Adrenal gland (tissue), 12 donors: ENCODE data around the gene PRELID1. TPM values are rescaled to one million over a fixed set of nuclear protein-coding genes. Genes with fewer than 3 reads are reported as not detected.

Experiments used
- DNase-seq, 7 donors: peaks; one replicate each; pipeline ENCODE4 v3.0.0-alpha.2; 2019 to 2020
- H3K27ac ChIP-seq, 5 donors: fragments of 200-600 bp; sonication (generic) in 4 of 5; 1 replicate in 3 of 5; 2 replicates in 2 of 5; pipeline versions ENCODE4 v1.5.1 to v1.8.0; 2016 to 2020; ENCODE audit warnings: mild to moderate bottlenecking in 1 of 5
- H3K27me3 ChIP-seq: fragments of 200-600 bp; 2 replicates; pipeline ENCODE4 v1.8.0; 2021
- H3K36me3 ChIP-seq, 2 donors: fragments of 200-600 bp; replicated peaks in 1 of 2; 1 replicate in 1 of 2; 2 replicates in 1 of 2; pipeline versions ENCODE4 v1.5.1 to v1.8.0; 2018 to 2022
- H3K4me1 ChIP-seq, 2 donors: fragments of 200-600 bp; replicated peaks in 1 of 2; 1 replicate in 1 of 2; 2 replicates in 1 of 2; pipeline versions ENCODE4 v1.5.1 to v1.8.0; 2018 to 2021
- H3K4me3 ChIP-seq, 4 donors: fragments of 200-600 bp; sonication (generic) in 3 of 4; one replicate each; pipeline ENCODE4 v1.5.1; 2016 to 2018
- H3K9me3 ChIP-seq, 3 donors: fragments of 200-600 bp; sonication (generic) in 1 of 3; replicated peaks in 1 of 3; 1 replicate in 2 of 3; 2 replicates in 1 of 3; pipeline versions ENCODE4 v1.5.1 to v1.8.0; 2016 to 2021
- POLR2A ChIP-seq, 2 donors: fragments of 450-650 bp; IDR thresholded peaks; one replicate each; pipeline ENCODE4 v1.6.1; 2017; ENCODE audit warnings: antibody characterized with exemption in 2 of 2, mild to moderate bottlenecking in 2 of 2, moderate library complexity in 1 of 2
- WGBS, 4 donors: extraction: QIAGEN DNeasy Blood & Tissue Kit in 2 of 4; methylation state at CpG; one replicate each; pipeline versions ENCODE4 v1.1.5 to v1.1.7; 2013 to 2017; 5-methylcytosine and 5-hydroxymethylcytosine counted together
- intact Hi-C, 2 donors: fragments of 100-400 bp; cut with DNase I; formaldehyde crosslinking; loops; one replicate each; pipeline versions ENCODE4 v1.14.1 to v1.15.0; 2022 to 2023
- polyA plus RNA-seq, 3 donors: library from polyadenylated mRNA; stranded (reverse); fragments of 200-250 nt in 2 of 3; fragments of 350-450 nt in 1 of 3; fragmentation: Illumina TruSeq in 1 of 3; extraction: RNeasy Lipid Tissue Mini Kit (QIAGEN cat#74804) in 1 of 3; gene quantifications; one replicate each; pipeline ENCODE4 v1.2.3, GENCODE V29; 2013 to 2014
- total RNA-seq, 9 donors: library from RNA; depleted of rRNA in 4 of 9; stranded (reverse); fragments of >200 nt in 4 of 9; fragments of 120-200 nt in 1 of 9; fragmentation: NEBNext Ultra II Directional in 1 of 9; extraction: Animal tissue kit (Norgen Biotek cat#: 25700) in 1 of 9; gene quantifications; one replicate each; pipeline versions ENCODE4 v1.1.0 to v1.2.4, GENCODE V29; 2013 to 2023
- TF ChIP-seq, protein P1 (sequence below), 6 experiments: fragments of 450-650 bp in 4 of 6; fragments of 200-600 bp in 2 of 6; sonication (generic) in 1 of 6; IDR thresholded peaks; 1 replicate in 5 of 6; 2 replicates in 1 of 6; pipeline versions ENCODE4 v1.5.1 to v1.8.0; 2016 to 2021; ENCODE audit warnings: antibody characterized with exemption in 6 of 6, mild to moderate bottlenecking in 2 of 6, moderate library complexity in 1 of 6
- donor health status: healthy with polysubstance abuse.
- donor health status: Bipolar disorder and iron deficiency.
- donor health status: DM: yes; HTN: yes; CAD: no.
- donor health status: DM: no; HTN: no; CAD: no.
- donor health status: DM: no; HTN: no; CAD: no.
- donor health status: DM: yes; HTN: yes; CAD: no.

PRELID1 gene
- total and polyA plus RNA-seq, 12 donors = 52.3 to 217 (median 122) TPM

DNA sequence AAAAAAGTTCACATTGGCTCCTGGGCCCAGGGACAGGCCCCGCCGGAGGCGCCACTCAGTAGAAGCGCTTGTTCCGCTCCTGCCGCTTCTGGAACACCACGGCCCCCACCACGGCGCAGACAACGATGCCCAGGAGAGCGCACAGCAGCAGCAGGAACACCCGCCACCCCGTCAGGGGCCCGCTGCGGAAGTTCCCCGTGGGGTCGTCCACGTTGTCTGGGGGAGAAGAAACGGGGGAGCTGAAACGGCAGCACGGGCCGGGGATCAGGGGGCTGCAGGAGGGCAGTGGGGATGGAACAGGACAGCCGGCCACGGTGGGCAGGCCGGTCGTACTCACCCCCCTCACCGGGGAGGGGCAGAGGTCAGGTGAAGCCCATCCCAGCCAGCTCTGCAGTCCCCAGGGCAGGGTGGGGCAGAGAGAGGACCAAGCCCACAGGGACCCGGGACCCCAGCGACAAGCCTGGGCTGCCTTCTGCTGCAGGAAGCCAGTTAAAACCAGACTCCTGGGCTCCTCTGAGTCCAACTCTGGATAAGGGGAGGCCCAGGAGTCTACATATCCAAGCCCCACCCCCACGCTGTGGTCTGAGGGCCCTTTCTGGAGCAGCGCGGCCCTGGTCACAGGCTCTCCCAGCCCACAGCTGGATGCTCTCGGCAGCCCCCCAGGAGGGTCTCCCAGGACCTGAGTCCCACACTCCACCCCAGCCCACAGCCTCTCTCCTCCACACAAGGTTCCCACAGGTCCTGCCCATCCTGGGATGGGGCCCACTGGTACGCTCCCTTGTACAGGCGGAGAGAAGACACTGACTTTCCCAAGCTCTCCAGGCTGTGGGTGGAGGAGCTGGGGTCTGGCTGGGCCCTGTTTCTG lies 28.7 kb downstream of the PRELID1 start:
- Histone ChIP-seq H3K4me3 (no peak overlapping the region), H3K4me1 (no peaks in the 10 kb centered on the region), H3K27ac (no peak overlapping the region), H3K36me3 (peaks cover 0 to 76% of the 10 kb centered on the region in 2 donors), H3K27me3 (no peaks in the 10 kb centered on the region), H3K9me3 (no peaks in the 10 kb centered on the region)
- no peak for TF ChIP-seq POLR2A (IDR thresholded peaks at IDR 0.05)
- TF ChIP-seq, protein P1, sequence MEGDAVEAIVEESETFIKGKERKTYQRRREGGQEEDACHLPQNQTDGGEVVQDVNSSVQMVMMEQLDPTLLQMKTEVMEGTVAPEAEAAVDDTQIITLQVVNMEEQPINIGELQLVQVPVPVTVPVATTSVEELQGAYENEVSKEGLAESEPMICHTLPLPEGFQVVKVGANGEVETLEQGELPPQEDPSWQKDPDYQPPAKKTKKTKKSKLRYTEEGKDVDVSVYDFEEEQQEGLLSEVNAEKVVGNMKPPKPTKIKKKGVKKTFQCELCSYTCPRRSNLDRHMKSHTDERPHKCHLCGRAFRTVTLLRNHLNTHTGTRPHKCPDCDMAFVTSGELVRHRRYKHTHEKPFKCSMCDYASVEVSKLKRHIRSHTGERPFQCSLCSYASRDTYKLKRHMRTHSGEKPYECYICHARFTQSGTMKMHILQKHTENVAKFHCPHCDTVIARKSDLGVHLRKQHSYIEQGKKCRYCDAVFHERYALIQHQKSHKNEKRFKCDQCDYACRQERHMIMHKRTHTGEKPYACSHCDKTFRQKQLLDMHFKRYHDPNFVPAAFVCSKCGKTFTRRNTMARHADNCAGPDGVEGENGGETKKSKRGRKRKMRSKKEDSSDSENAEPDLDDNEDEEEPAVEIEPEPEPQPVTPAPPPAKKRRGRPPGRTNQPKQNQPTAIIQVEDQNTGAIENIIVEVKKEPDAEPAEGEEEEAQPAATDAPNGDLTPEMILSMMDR (IDR thresholded peaks at IDR 0.05) = no peak
- intact Hi-C loops = no loop called here
- no peak for DNase-seq
- 85 to 90% (median 87%) methylated on average over 22 to 35 of the region's 35 CpGs for WGBS, 4 donors

DNA sequence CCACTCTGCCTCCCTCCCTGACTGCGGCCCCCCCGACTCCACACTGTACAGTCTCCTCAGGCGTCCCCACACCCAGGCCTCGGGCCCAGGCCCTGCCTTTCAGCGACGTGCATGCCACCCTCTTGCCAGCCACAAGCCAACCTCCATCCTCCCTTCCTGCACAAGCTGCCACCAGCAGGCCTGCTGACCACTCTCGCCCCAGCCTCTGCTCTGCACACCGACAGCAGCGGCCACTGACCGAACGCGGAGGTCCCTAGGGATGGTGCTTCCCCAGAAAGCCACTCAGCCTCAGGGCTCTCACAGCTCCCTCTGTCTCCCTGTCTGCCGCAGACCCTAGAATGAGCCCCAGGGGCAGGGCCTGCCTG lies 29.3 kb downstream of the PRELID1 start:
- Histone ChIP-seq H3K4me1 (no peaks in the 10 kb centered on the region), H3K27ac (no peak overlapping the region), H3K27me3 (no peaks in the 10 kb centered on the region), H3K9me3 (no peaks in the 10 kb centered on the region), H3K36me3 (peaks cover 0 to 83% of the 10 kb centered on the region in 2 donors), H3K4me3 (no peak overlapping the region)
- DNase-seq = no peak
- intact Hi-C loops = no loop called here
- WGBS, 4 donors = 87 to 95% (median 92%) methylated on average over 12 to 13 of the region's 13 CpGs
- TF ChIP-seq, protein P1 (IDR thresholded peaks at IDR 0.05) = no peak
- no peak for TF ChIP-seq POLR2A (IDR thresholded peaks at IDR 0.05)

DNA sequence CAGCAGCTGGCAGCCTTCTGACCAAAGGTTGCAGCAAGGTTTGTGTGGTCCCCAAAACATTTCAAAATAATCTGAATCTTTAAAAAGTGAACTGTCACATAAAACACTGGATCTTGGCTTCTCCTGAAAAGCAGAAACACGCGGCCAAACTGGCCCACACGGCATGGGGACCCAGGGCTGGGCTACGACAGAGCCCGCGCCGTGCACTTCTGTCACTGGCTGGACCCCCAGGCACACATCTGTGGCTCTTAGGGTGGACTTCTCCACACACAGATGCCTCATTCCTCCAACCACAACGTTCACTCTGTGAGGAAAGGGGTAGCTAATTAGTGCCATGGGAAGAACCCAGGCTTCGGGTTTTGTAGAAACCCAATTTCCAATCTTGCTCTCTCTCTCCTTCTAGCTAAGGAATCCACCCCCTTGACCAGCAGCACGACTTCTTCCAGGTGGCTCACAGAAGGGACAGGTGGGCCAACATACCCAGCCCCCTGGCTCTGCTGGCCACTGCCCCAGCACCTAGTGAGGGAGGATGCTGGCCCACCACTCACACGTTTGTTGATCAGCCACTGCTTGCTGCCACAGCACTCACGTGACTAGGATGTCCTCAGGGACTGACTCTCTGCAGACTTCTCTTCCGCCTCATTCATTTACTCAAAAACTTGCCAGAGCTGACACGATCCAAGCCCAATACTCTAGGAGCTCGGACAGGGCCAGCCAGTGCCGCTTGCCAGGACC lies 30.0 kb downstream of the PRELID1 start:
- H3K4me1 ChIP-seq = no peaks in the 10 kb centered on the region
- H3K36me3 ChIP-seq = peaks cover 0 to 88% of the 10 kb centered on the region in 2 donors
- 89 to 95% (median 90%) methylated on average over 15 to 16 of the region's 16 CpGs for WGBS, 4 donors
- no peaks in the 10 kb centered on the region for H3K9me3 ChIP-seq
- no peak overlapping the region for H3K27ac ChIP-seq
- DNase-seq = no peak
- no peaks in the 10 kb centered on the region for H3K27me3 ChIP-seq
- no peak overlapping the region for H3K4me3 ChIP-seq
- no peak for TF ChIP-seq POLR2A (IDR thresholded peaks at IDR 0.05)
- TF ChIP-seq, protein P1 (IDR thresholded peaks at IDR 0.05) = no peak
- intact Hi-C loops = no loop called here

DNA sequence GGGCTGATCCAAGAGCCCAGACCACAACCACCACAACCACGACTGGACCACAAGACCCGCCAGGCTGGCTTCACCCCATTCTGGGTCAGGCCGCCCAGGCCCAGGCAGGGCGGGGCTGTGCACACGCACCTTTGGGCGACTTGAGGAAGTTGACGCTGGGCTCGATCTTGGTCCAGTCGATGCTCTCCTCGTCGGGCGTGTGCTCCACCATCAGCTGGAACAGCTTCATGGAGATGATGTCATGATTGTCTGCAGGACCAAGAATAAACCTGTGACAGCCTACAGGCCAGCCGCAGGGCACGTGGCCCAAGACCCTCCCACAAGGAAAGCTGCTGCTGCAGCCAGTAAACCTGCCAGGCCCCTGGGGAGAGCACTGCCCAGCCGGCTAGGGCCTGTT lies 30.6 kb downstream of the PRELID1 start:
- H3K27me3 ChIP-seq = no peaks in the 10 kb centered on the region
- no peak for DNase-seq
- intact Hi-C loops = no loop called here
- peaks cover 0 to 88% of the 10 kb centered on the region in 2 donors for H3K36me3 ChIP-seq
- H3K27ac ChIP-seq = no peak overlapping the region
- WGBS, 4 donors = 86 to 92% (median 88%) methylated on average over 3 to 15 of the region's 15 CpGs
- no peak overlapping the region for H3K4me3 ChIP-seq
- no peaks in the 10 kb centered on the region for H3K9me3 ChIP-seq
- TF ChIP-seq, protein P1 (IDR thresholded peaks at IDR 0.05) = no peak
- TF ChIP-seq POLR2A (IDR thresholded peaks at IDR 0.05) = no peak
- no peaks in the 10 kb centered on the region for H3K4me1 ChIP-seq
